K562 (cell line): ENCODE measurements around the gene BCL2L1. TPM values are rescaled to one million over a fixed set of nuclear protein-coding genes. Genes with fewer than 3 reads are reported as not detected.
A peak's percentile ranks its signal among the peaks of the same experiment; 100 is the strongest.

Experiments
- DIDO1 ChIP-seq: fragments of 450-650 bp; IDR thresholded peaks from 2 replicates; pipeline ENCODE4 v1.6.1; 2016; ENCODE audit warnings: low read depth, missing biosample characterization, missing genetic modification characterization
- GTF2F1 ChIP-seq: IDR thresholded peaks from 2 replicates; pipeline ENCODE4 v1.6.1; 2011; ENCODE audit warnings: low read depth, low read length, improper control_type of control experiment
- MLX ChIP-seq, 2 experiments: fragments of 450-650 bp in 1 of 2; sonication (generic) in 1 of 2; formaldehyde crosslinking; conservative IDR thresholded peaks; 2 replicates each; pipeline versions ENCODE4 v1.4.0 to v1.8.1; 2020 to 2022; ENCODE audit warnings: mild to moderate bottlenecking in 1 of 2, missing genetic modification reagents in 1 of 2
- MYC ChIP-seq, 2 experiments: fragments of 250-450 bp in 1 of 2; sonication (Bioruptor Pico) in 1 of 2; IDR thresholded peaks; 2 replicates each; pipeline versions ENCODE4 v1.5.1 to v1.6.1; 2012 to 2021; ENCODE audit warnings: low read depth in 2 of 2, borderline replicate concordance in 1 of 2, improper control_type of control experiment in 1 of 2, low read length in 1 of 2, mild to moderate bottlenecking in 1 of 2, moderate library complexity in 1 of 2
- NCOR1 ChIP-seq: fragments of 450-650 bp; IDR thresholded peaks from 2 replicates; pipeline ENCODE4 v1.6.1; 2016; ENCODE audit warnings: mild to moderate bottlenecking, moderate library complexity
- SMARCA4 ChIP-seq: fragments of 450-650 bp; IDR thresholded peaks from 2 replicates; pipeline ENCODE4 v1.6.1; 2016
- SMC3 ChIP-seq: conservative IDR thresholded peaks from 2 replicates; pipeline ENCODE4 v1.6.1; 2011; ENCODE audit warnings: low read depth, low read length, improper control_type of control experiment; ENCODE audit not compliant: insufficient read depth
- TAF7 ChIP-seq: fragments of 450-650 bp; IDR thresholded peaks from 2 replicates; pipeline ENCODE4 v1.6.1; 2016; ENCODE audit warnings: missing genetic modification characterization, missing compliant biosample characterization
- TFAP4 ChIP-seq: sonication (generic); formaldehyde crosslinking; IDR thresholded peaks from 2 replicates; pipeline ENCODE4 v1.8.0; 2022; ENCODE audit warnings: missing genetic modification reagents, mild to moderate bottlenecking, moderate library complexity, borderline replicate concordance
- USF1 ChIP-seq: sonication (generic); formaldehyde crosslinking; IDR thresholded peaks from 2 replicates; pipeline ENCODE4 v1.9.0; 2022; ENCODE audit warnings: mild to moderate bottlenecking, missing genetic modification reagents
- ZNF584 ChIP-seq: fragments of 200-800 bp; sonication (Bioruptor generic); IDR thresholded peaks from 2 replicates; pipeline ENCODE4 v1.6.1; 2016; ENCODE audit warnings: low read depth, mild to moderate bottlenecking, missing genetic modification characterization, missing compliant biosample characterization
- ZNF75A ChIP-seq: fragments of 450-650 bp; formaldehyde crosslinking; IDR thresholded peaks from 2 replicates; pipeline ENCODE4 v1.4.0; 2020; ENCODE audit warnings: mild to moderate bottlenecking
- polyA plus RNA-seq, 8 experiments: library from polyadenylated mRNA; depleted of rRNA in 4 of 8; stranded (reverse) in 5 of 8; unstranded in 3 of 8; fragments of >200 nt; fragmentation: Nextera tagmentation in 2 of 8; fragmentation: Illumina TruSeq in 1 of 8; extraction: Ambion mirVana in 2 of 8; extraction: Trizol in 1 of 8; gene quantifications; 2 replicates each; pipeline versions ENCODE4 v1.2.1 to v1.2.3, GENCODE V29; 2011 to 2014; ENCODE audit warnings: inconsistent platforms in 1 of 8, missing spikeins in 1 of 8
- total RNA-seq, 7 experiments: library from RNA; depleted of rRNA in 6 of 7; stranded (reverse); fragments of >200 nt in 6 of 7; fragmentation: Illumina TruSeq in 2 of 7; extraction: Trizol in 2 of 7; gene quantifications; 2 replicates each; pipeline versions ENCODE4 v1.2.1 to v1.2.3, GENCODE V29; 2011 to 2021; ENCODE audit warnings: low replicate concordance in 1 of 7
- TF ChIP-seq, protein P1 (sequence below), 2 experiments: fragments of 450-650 bp; conservative IDR thresholded peaks; 2 replicates each; pipeline ENCODE4 v1.6.1; 2017; ENCODE audit warnings: mild to moderate bottlenecking in 2 of 2, moderate library complexity in 2 of 2
- TF ChIP-seq, protein P2 (sequence below): fragments of 450-650 bp; IDR thresholded peaks from 2 replicates; pipeline ENCODE4 v1.6.1; 2017; ENCODE audit warnings: antibody characterized with exemption, mild to moderate bottlenecking
- TF ChIP-seq, protein P3 (sequence below), 2 experiments: fragments of 450-650 bp; IDR thresholded peaks; 2 replicates each; pipeline ENCODE4 v1.6.1; 2016

BCL2L1 gene
- total and polyA plus RNA-seq, 9 of the 15 experiments (the other 6 are each of a cell fraction or from before 2014, with no cell fraction given): 3.3 to 182 (median 120) TPM

- TF ChIP-seq SMARCA4 (0 out of 2 replicates have a peak, but pooled peaks have one; percentile 21), USF1 (0 out of 2 replicates have a peak, but pooled peaks have one; percentile 9), GTF2F1 (no peak), TAF7 (no peak), TFAP4 (peak; percentile 24; the same call in 1 of the 2 replicates), NCOR1 (0 out of 2 replicates have a peak, but pooled peaks have one; percentile 9), ZNF75A (no peak), MYC (IDR thresholded peaks at IDR 0.05; ENCODE audit: low read depth, low read length) (no peak), MYC (CRISPR knock-in tag; IDR thresholded peaks at IDR 0.05; ENCODE audit: borderline replicate concordance, low read depth) (no peak), DIDO1 (tag) (no peak), MLX (CRISPR knock-in tag; conservative IDR thresholded peaks at IDR 0.05) (no peak), SMC3 (no peak), ZNF584 (CRISPR knock-in tag) (no peak)
- TF ChIP-seq, protein P1, sequence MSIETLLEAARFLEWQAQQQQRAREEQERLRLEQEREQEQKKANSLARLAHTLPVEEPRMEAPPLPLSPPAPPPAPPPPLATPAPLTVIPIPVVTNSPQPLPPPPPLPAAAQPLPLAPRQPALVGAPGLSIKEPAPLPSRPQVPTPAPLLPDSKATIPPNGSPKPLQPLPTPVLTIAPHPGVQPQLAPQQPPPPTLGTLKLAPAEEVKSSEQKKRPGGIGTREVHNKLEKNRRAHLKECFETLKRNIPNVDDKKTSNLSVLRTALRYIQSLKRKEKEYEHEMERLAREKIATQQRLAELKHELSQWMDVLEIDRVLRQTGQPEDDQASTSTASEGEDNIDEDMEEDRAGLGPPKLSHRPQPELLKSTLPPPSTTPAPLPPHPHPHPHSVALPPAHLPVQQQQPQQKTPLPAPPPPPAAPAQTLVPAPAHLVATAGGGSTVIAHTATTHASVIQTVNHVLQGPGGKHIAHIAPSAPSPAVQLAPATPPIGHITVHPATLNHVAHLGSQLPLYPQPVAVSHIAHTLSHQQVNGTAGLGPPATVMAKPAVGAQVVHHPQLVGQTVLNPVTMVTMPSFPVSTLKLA (conservative IDR thresholded peaks at IDR 0.05): peak in 1 of 2 experiments; percentile 27; a peak in 1 of 4 replicates
- TF ChIP-seq, protein P2, sequence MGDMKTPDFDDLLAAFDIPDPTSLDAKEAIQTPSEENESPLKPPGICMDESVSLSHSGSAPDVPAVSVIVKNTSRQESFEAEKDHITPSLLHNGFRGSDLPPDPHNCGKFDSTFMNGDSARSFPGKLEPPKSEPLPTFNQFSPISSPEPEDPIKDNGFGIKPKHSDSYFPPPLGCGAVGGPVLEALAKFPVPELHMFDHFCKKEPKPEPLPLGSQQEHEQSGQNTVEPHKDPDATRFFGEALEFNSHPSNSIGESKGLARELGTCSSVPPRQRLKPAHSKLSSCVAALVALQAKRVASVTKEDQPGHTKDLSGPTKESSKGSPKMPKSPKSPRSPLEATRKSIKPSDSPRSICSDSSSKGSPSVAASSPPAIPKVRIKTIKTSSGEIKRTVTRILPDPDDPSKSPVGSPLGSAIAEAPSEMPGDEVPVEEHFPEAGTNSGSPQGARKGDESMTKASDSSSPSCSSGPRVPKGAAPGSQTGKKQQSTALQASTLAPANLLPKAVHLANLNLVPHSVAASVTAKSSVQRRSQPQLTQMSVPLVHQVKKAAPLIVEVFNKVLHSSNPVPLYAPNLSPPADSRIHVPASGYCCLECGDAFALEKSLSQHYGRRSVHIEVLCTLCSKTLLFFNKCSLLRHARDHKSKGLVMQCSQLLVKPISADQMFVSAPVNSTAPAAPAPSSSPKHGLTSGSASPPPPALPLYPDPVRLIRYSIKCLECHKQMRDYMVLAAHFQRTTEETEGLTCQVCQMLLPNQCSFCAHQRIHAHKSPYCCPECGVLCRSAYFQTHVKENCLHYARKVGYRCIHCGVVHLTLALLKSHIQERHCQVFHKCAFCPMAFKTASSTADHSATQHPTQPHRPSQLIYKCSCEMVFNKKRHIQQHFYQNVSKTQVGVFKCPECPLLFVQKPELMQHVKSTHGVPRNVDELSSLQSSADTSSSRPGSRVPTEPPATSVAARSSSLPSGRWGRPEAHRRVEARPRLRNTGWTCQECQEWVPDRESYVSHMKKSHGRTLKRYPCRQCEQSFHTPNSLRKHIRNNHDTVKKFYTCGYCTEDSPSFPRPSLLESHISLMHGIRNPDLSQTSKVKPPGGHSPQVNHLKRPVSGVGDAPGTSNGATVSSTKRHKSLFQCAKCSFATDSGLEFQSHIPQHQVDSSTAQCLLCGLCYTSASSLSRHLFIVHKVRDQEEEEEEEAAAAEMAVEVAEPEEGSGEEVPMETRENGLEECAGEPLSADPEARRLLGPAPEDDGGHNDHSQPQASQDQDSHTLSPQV: peak; percentile 23; the same call in 1 of the 2 replicates
- TF ChIP-seq, protein P3, sequence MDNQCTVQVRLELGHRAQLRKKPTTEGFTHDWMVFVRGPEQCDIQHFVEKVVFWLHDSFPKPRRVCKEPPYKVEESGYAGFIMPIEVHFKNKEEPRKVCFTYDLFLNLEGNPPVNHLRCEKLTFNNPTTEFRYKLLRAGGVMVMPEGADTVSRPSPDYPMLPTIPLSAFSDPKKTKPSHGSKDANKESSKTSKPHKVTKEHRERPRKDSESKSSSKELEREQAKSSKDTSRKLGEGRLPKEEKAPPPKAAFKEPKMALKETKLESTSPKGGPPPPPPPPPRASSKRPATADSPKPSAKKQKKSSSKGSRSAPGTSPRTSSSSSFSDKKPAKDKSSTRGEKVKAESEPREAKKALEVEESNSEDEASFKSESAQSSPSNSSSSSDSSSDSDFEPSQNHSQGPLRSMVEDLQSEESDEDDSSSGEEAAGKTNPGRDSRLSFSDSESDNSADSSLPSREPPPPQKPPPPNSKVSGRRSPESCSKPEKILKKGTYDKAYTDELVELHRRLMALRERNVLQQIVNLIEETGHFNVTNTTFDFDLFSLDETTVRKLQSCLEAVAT (IDR thresholded peaks at IDR 0.05): peak in 1 of 2 experiments; percentile 63; a peak in 1 of 4 replicates
These were observed 1.9 kb downstream of the BCL2L1 start (continued) for GRCh38 chr20:31720486-31721407.
